C4-2B (cell line): Measurements from ENCODE around the gene MR1.

Source experiments
- ZFX ChIP-seq: fragments of 450-650 bp; IDR thresholded peaks from 2 replicates; pipeline ENCODE4 v1.6.1; 2017
- TF ChIP-seq, protein P1 (sequence below): fragments of 450-650 bp; conservative IDR thresholded peaks from 2 replicates; pipeline ENCODE4 v1.5.1; 2017; ENCODE audit warnings: mild to moderate bottlenecking

GRCh38 chr1:181107711-181108110 is 73.9 kb downstream of the MR1 start:
- TF ChIP-seq, protein P1, sequence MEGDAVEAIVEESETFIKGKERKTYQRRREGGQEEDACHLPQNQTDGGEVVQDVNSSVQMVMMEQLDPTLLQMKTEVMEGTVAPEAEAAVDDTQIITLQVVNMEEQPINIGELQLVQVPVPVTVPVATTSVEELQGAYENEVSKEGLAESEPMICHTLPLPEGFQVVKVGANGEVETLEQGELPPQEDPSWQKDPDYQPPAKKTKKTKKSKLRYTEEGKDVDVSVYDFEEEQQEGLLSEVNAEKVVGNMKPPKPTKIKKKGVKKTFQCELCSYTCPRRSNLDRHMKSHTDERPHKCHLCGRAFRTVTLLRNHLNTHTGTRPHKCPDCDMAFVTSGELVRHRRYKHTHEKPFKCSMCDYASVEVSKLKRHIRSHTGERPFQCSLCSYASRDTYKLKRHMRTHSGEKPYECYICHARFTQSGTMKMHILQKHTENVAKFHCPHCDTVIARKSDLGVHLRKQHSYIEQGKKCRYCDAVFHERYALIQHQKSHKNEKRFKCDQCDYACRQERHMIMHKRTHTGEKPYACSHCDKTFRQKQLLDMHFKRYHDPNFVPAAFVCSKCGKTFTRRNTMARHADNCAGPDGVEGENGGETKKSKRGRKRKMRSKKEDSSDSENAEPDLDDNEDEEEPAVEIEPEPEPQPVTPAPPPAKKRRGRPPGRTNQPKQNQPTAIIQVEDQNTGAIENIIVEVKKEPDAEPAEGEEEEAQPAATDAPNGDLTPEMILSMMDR: no peak
- TF ChIP-seq ZFX: no peak
